ENCODE data around the gene SLC36A2.

- no peak for TF ChIP-seq CTCF (IDR thresholded peaks at IDR 0.05)
- TF ChIP-seq ZFX (IDR thresholded peaks at IDR 0.05; ENCODE audit: borderline replicate concordance) = no peak
Observed at GRCh38 chr5:151357097-151357496, 9.7 kb upstream of the SLC36A2 start.
